Upper lobe of left lung (tissue), 4 donors: ENCODE measurements around the gene EPHB3.

Experiments
- CTCF ChIP-seq, 6 experiments: fragments of 450-650 bp in 4 of 6; fragments of 200-600 bp in 2 of 6; sonication (generic) in 2 of 6; IDR thresholded peaks; one replicate each; pipeline ENCODE4 v1.5.1; 2016 to 2019; ENCODE audit warnings: antibody characterized with exemption in 6 of 6
- EP300 ChIP-seq, 4 donors: sonication (generic); formaldehyde crosslinking; IDR thresholded peaks; one replicate each; pipeline ENCODE4 v1.5.1; 2017; ENCODE audit warnings: antibody characterized with exemption in 4 of 4, control low read depth in 2 of 4
- POLR2A ChIP-seq, 4 donors: fragments of 450-650 bp; IDR thresholded peaks; one replicate each; pipeline ENCODE4 v1.5.1; 2016 to 2017; ENCODE audit warnings: antibody characterized with exemption in 4 of 4, mild to moderate bottlenecking in 2 of 4
- POLR2AphosphoS5 ChIP-seq, 2 donors: sonication (generic); formaldehyde crosslinking; IDR thresholded peaks; one replicate each; pipeline ENCODE4 v1.5.1; 2017; ENCODE audit warnings: antibody characterized with exemption in 2 of 2

- TF ChIP-seq CTCF (IDR thresholded peaks at IDR 0.05), result no peak
- TF ChIP-seq POLR2AphosphoS5 (IDR thresholded peaks at IDR 0.05), result no peak
- no peak for TF ChIP-seq POLR2A (IDR thresholded peaks at IDR 0.05)
- TF ChIP-seq EP300 (IDR thresholded peaks at IDR 0.05), result no peak
These were observed 32.3 kb downstream of the EPHB3 start for GRCh38 chr3:184593928-184594303.
